ENCODE measurements around the gene C21orf58. TPM values are rescaled to one million over a fixed set of nuclear protein-coding genes. Genes with fewer than 3 reads are reported as not detected.

C21orf58 gene
- total RNA-seq, 1 experiment from 2014 or later, result 10.8 TPM

- H2AFZ ChIP-seq (ENCODE audit: low read depth, low read length, poor library complexity, severe bottlenecking), result no peak overlapping the region
- H3K4me1 ChIP-seq (ENCODE audit: control insufficient read depth in 1 of 2, insufficient read depth in 2 of 2, low read length in 2 of 2), result no peaks in the 10 kb centered on the region
- ATAC-seq (no peak), DNase-seq (ENCODE audit: low read depth, low spot score) (no peak)
- H3K36me3 ChIP-seq (ENCODE audit: control insufficient read depth in 1 of 2, insufficient read depth in 2 of 2, low read length in 2 of 2), result peaks cover 4 to 25% of the 10 kb centered on the region in 2 experiments
- H3K9ac ChIP-seq (ENCODE audit: low read length), result no peak overlapping the region
- no peaks in the 10 kb centered on the region for H3K27me3 ChIP-seq (ENCODE audit: insufficient read depth, low read length)
- RAD21 ChIA-PET (ENCODE audit: low non-redundant PET in 1 of 2, low total read pairs in 2 of 2, uncharacterized antibody in 2 of 2, unreplicated experiment in 2 of 2), result no interaction called here
- no peaks in the 10 kb centered on the region for H3K9me2 ChIP-seq (ENCODE audit: insufficient read depth)
- no peaks in the 10 kb centered on the region for H3K79me2 ChIP-seq (ENCODE audit: insufficient read depth, low read length)
- CTCF ChIA-PET, result no interaction called here
- TF ChIP-seq, protein P1, sequence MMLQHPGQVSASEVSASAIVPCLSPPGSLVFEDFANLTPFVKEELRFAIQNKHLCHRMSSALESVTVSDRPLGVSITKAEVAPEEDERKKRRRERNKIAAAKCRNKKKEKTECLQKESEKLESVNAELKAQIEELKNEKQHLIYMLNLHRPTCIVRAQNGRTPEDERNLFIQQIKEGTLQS (IDR thresholded peaks at IDR 0.05), result no peak
- TF ChIP-seq SIN3A (IDR thresholded peaks at IDR 0.05; ENCODE audit: low read depth) (no peak), EZH2phosphoT487 (IDR thresholded peaks at IDR 0.05; ENCODE audit: borderline replicate concordance) (no peak), RAD21 (IDR thresholded peaks at IDR 0.05; ENCODE audit: low read depth) (no peak), POLR2A (IDR thresholded peaks at IDR 0.05; ENCODE audit: borderline replicate concordance, extremely low read depth, insufficient read depth, insufficient read length) (no peak)
- intact Hi-C loops (cut with micrococcal nuclease), result no loop called here
- H3K4me3 ChIP-seq (replicated peaks in 1 of 2; ENCODE audit: low read depth in 1 of 2, low read length in 2 of 2), result no peak overlapping the region
- no peaks in the 10 kb centered on the region; the same call in 1 of the 2 replicates for H4K20me1 ChIP-seq (ENCODE audit: insufficient read depth)
- POLR2A ChIA-PET, result no interaction called here
- H3K4me2 ChIP-seq (ENCODE audit: low read length), result no peak overlapping the region
- H3K27ac ChIP-seq (ENCODE audit: low read depth, low read length), result no peak overlapping the region
- no TSS peak for BruUV-seq (replicated peaks)
- no peaks in the 10 kb centered on the region for H3K9me3 ChIP-seq (ENCODE audit: control insufficient read depth in 1 of 2, insufficient read depth in 1 of 2, low read depth in 1 of 2, low read length in 2 of 2)
Observed at GRCh38 chr21:46361935-46362334, 38.3 kb upstream of the C21orf58 start.

DNA sequence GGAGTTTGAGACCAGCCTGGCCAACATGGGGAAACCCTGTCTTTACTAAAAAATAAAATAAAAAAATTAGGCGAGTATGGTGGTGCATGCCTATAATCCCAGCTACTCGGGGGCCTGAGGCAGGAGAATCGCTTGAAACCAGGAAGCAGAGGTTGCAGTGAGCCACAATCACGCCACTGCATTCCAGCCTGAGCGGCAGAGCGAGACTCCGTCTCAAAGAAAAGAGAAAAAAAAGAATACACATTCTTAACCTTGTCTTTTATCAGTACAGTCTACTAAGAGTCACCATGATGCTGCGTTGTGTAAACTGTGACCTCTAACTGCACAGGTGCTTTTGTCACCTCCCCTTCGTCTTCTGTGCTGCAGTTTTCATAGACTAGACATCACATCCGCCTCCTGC lies 37.5 kb upstream of the C21orf58 start:
- no peak overlapping the region for H2AFZ ChIP-seq (ENCODE audit: low read depth, low read length, poor library complexity, severe bottlenecking)
- H3K36me3 ChIP-seq (ENCODE audit: control insufficient read depth in 1 of 2, insufficient read depth in 2 of 2, low read length in 2 of 2), result peaks cover 4 to 19% of the 10 kb centered on the region in 2 experiments
- H3K9me2 ChIP-seq (ENCODE audit: insufficient read depth), result no peaks in the 10 kb centered on the region
- BruUV-seq (replicated peaks), result no TSS peak
- POLR2A ChIA-PET, result no interaction called here
- CTCF ChIA-PET, result no interaction called here
- H3K79me2 ChIP-seq (ENCODE audit: insufficient read depth, low read length), result no peaks in the 10 kb centered on the region
- H4K20me1 ChIP-seq (ENCODE audit: insufficient read depth), result no peaks in the 10 kb centered on the region
- RAD21 ChIA-PET (ENCODE audit: low non-redundant PET in 1 of 2, low total read pairs in 2 of 2, uncharacterized antibody in 2 of 2, unreplicated experiment in 2 of 2), result no interaction called here
- H3K9me3 ChIP-seq (ENCODE audit: control insufficient read depth in 1 of 2, insufficient read depth in 1 of 2, low read depth in 1 of 2, low read length in 2 of 2), result no peaks in the 10 kb centered on the region
- no peak overlapping the region for H3K4me2 ChIP-seq (ENCODE audit: low read length)
- H3K27me3 ChIP-seq (ENCODE audit: insufficient read depth, low read length), result no peaks in the 10 kb centered on the region
- DNase-seq (ENCODE audit: low read depth, low spot score) (no peak), ATAC-seq (no peak)
- no peaks in the 10 kb centered on the region for H3K4me1 ChIP-seq (ENCODE audit: control insufficient read depth in 1 of 2, insufficient read depth in 2 of 2, low read length in 2 of 2)
- H3K27ac ChIP-seq (ENCODE audit: low read depth, low read length), result no peak overlapping the region
- intact Hi-C loops (cut with micrococcal nuclease), result no loop called here
- no peak for TF ChIP-seq POLR2AphosphoS5 (IDR thresholded peaks at IDR 0.05; ENCODE audit: low read depth, low read length)
- TF ChIP-seq EGR1 (IDR thresholded peaks at IDR 0.05; ENCODE audit: low read depth), result no peak
- TF ChIP-seq ZFX (IDR thresholded peaks at IDR 0.05), result no peak
- no peak for TF ChIP-seq FOSL1 (IDR thresholded peaks at IDR 0.05; ENCODE audit: low read depth)
- TF ChIP-seq, protein P2, sequence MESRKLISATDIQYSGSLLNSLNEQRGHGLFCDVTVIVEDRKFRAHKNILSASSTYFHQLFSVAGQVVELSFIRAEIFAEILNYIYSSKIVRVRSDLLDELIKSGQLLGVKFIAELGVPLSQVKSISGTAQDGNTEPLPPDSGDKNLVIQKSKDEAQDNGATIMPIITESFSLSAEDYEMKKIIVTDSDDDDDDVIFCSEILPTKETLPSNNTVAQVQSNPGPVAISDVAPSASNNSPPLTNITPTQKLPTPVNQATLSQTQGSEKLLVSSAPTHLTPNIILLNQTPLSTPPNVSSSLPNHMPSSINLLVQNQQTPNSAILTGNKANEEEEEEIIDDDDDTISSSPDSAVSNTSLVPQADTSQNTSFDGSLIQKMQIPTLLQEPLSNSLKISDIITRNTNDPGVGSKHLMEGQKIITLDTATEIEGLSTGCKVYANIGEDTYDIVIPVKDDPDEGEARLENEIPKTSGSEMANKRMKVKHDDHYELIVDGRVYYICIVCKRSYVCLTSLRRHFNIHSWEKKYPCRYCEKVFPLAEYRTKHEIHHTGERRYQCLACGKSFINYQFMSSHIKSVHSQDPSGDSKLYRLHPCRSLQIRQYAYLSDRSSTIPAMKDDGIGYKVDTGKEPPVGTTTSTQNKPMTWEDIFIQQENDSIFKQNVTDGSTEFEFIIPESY (IDR thresholded peaks at IDR 0.05; ENCODE audit: extremely low read depth, insufficient replicate concordance, low read length), result no peak
- TF ChIP-seq EZH2 (IDR thresholded peaks at IDR 0.05), result no peak
- no peak for TF ChIP-seq POLR2A (IDR thresholded peaks at IDR 0.05; ENCODE audit: borderline replicate concordance, extremely low read depth, insufficient read depth, insufficient read length)
- no peak for TF ChIP-seq JUND (IDR thresholded peaks at IDR 0.05)
- no peak for TF ChIP-seq EZH2phosphoT487 (IDR thresholded peaks at IDR 0.05; ENCODE audit: borderline replicate concordance)
- TF ChIP-seq SIN3A (IDR thresholded peaks at IDR 0.05; ENCODE audit: low read depth), result no peak
- TF ChIP-seq ELF1 (IDR thresholded peaks at IDR 0.05; ENCODE audit: borderline replicate concordance, low read depth), result no peak
- TF ChIP-seq SRF (IDR thresholded peaks at IDR 0.05; ENCODE audit: low read depth), result no peak
- no peak overlapping the region for H3K4me3 ChIP-seq (replicated peaks in 1 of 2; ENCODE audit: low read depth in 1 of 2, low read length in 2 of 2)
- H3K9ac ChIP-seq (ENCODE audit: low read length), result no peak overlapping the region
